Small intestine (tissue), 7 donors: ENCODE measurements around the gene SPATA21. TPM values are rescaled to one million over a fixed set of nuclear protein-coding genes. Genes with fewer than 3 reads are reported as not detected.

Experiments used
- DNase-seq, 2 donors: peaks; one replicate each; pipeline versions ENCODE4 v3.0.0 to v3.0.0-alpha.2; 2013
- FAIRE-seq: peaks from 2 replicates; lab custom pipeline; 2012; peaks lifted over from hg19 to GRCh38; lab: Jason Lieb, UNC
- H3K27ac ChIP-seq, 3 donors: one replicate each; pipeline ENCODE4 v1.5.1; 2013; ENCODE audit warnings: low read length in 2 of 3, mild to moderate bottlenecking in 2 of 3, control low read depth in 1 of 3, inconsistent platforms in 1 of 3, low read depth in 1 of 3, moderate library complexity in 1 of 3
- H3K27me3 ChIP-seq, 3 donors: one replicate each; pipeline ENCODE4 v1.6.1; 2013; ENCODE audit warnings: low read length in 3 of 3, inconsistent platforms in 1 of 3; ENCODE audit not compliant: control insufficient read depth in 3 of 3, insufficient read depth in 3 of 3
- H3K36me3 ChIP-seq, 3 donors: one replicate each; pipeline ENCODE4 v1.6.1; 2013; ENCODE audit warnings: low read length in 3 of 3, inconsistent platforms in 1 of 3, low read depth in 1 of 3, mild to moderate bottlenecking in 1 of 3, moderate library complexity in 1 of 3; ENCODE audit not compliant: control insufficient read depth in 3 of 3, insufficient read depth in 2 of 3
- H3K4me1 ChIP-seq, 3 donors: one replicate each; pipeline ENCODE4 v1.6.1; 2013; ENCODE audit warnings: low read length in 2 of 3, inconsistent platforms in 1 of 3, low read depth in 1 of 3, mild to moderate bottlenecking in 1 of 3, moderate library complexity in 1 of 3; ENCODE audit not compliant: control insufficient read depth in 3 of 3, insufficient read depth in 2 of 3
- H3K4me3 ChIP-seq, 3 donors: one replicate each; pipeline ENCODE4 v1.5.1; 2013; ENCODE audit warnings: low read length in 3 of 3, control low read depth in 1 of 3, inconsistent platforms in 1 of 3, low read depth in 1 of 3, mild to moderate bottlenecking in 1 of 3, moderate library complexity in 1 of 3
- H3K9me3 ChIP-seq, 2 donors: one replicate each; pipeline ENCODE4 v1.6.1; 2013; ENCODE audit warnings: low read depth in 1 of 2, low read length in 1 of 2; ENCODE audit not compliant: control insufficient read depth in 2 of 2, insufficient read depth in 1 of 2
- WGBS, 3 donors: extraction: QIAGEN DNeasy Blood & Tissue Kit; methylation state at CpG; one replicate each; pipeline ENCODE4 v1.1.7; 2013; 5-methylcytosine and 5-hydroxymethylcytosine counted together
- polyA plus RNA-seq, 4 donors: library from polyadenylated mRNA; stranded (reverse) in 3 of 4; unstranded in 1 of 4; fragments of 200-250 nt in 3 of 4; fragments of 120-200 nt in 1 of 4; gene quantifications; one replicate each; pipeline versions ENCODE4 v1.2.1 to v1.2.3, GENCODE V29; 2013
- donor health status: healthy with polysubstance abuse.
- donor health status: control.
- donor health status: control.
- donor health status: Bipolar disorder and iron deficiency.
- donor health status: healthy.

The SPATA21 gene
- polyA plus RNA-seq, 4 donors: 0.18 to 0.27 (median 0.22) TPM; not detected in 1

- H3K4me3 ChIP-seq: no peak overlapping the region
- peaks cover 2 to 53% (median 9%) of the 10 kb centered on the region in 3 donors for H3K36me3 ChIP-seq
- H3K27me3 ChIP-seq: no peaks in the 10 kb centered on the region
- no peak overlapping the region for H3K27ac ChIP-seq
- DNase-seq: no peak
- peaks cover 6 to 21% (median 12%) of the 10 kb centered on the region in 3 donors for H3K4me1 ChIP-seq
- WGBS, 3 donors: 47 to 58% (median 55%) methylated on average over 3 of the region's 3 CpGs
- H3K9me3 ChIP-seq: no peaks in the 10 kb centered on the region
- no peak for FAIRE-seq
Measured at GRCh38 chr1:16391411-16391810, 45.8 kb downstream of the SPATA21 start.

- H3K27ac ChIP-seq: peak overlapping the region in 2 of 3 donors; percentile 34 to 57
- H3K9me3 ChIP-seq: no peaks in the 10 kb centered on the region
- FAIRE-seq (no peak), DNase-seq (peak in 1 of 2 donors; percentile 47)
- 35 to 43% (median 38%) methylated on average over 14 of the region's 14 CpGs for WGBS, 3 donors
- H3K4me3 ChIP-seq: peak overlapping the region in 1 of 3 donors; percentile 9
- H3K4me1 ChIP-seq: peaks cover 13 to 33% (median 21%) of the 10 kb centered on the region in 3 donors
- H3K27me3 ChIP-seq: no peaks in the 10 kb centered on the region
- peaks cover 0 to 37% (median 0%) of the 10 kb centered on the region in 3 donors for H3K36me3 ChIP-seq
Measured at GRCh38 chr1:16387201-16388188, 49.7 kb downstream of the SPATA21 start.

- H3K27ac ChIP-seq: peak overlapping the region in 2 of 3 donors; percentile 34 to 57
- peak in 1 of 2 donors; percentile 45 for DNase-seq
- FAIRE-seq: no peak
- no peaks in the 10 kb centered on the region for H3K9me3 ChIP-seq
- 38 to 53% (median 51%) methylated on average over 5 of the region's 5 CpGs for WGBS, 3 donors
- no peak overlapping the region for H3K4me3 ChIP-seq
- no peaks in the 10 kb centered on the region for H3K27me3 ChIP-seq
- H3K4me1 ChIP-seq: peaks cover 13 to 33% (median 21%) of the 10 kb centered on the region in 3 donors
- peaks cover 0 to 32% (median 0%) of the 10 kb centered on the region in 3 donors for H3K36me3 ChIP-seq
Measured at GRCh38 chr1:16386454-16387113, 50.6 kb downstream of the SPATA21 start.

GRCh38 chr1:16385659-16386453, 51.4 kb downstream of the SPATA21 start:
- no peak for FAIRE-seq
- peak overlapping the region in 1 of 3 donors; percentile 6 for H3K27ac ChIP-seq

GRCh38 chr1:16383888-16384287, 53.3 kb downstream of the SPATA21 start:
- no peaks in the 10 kb centered on the region for H3K9me3 ChIP-seq
- DNase-seq (no peak), FAIRE-seq (no peak)
- peaks cover 0 to 27% (median 0%) of the 10 kb centered on the region in 3 donors for H3K36me3 ChIP-seq
- H3K27me3 ChIP-seq: no peaks in the 10 kb centered on the region
- no peak overlapping the region for H3K4me3 ChIP-seq
- H3K4me1 ChIP-seq: peaks cover 13 to 24% (median 21%) of the 10 kb centered on the region in 3 donors
- WGBS, 3 donors: 91 to 96% (median 96%) methylated on average over 5 of the region's 5 CpGs
- no peak overlapping the region for H3K27ac ChIP-seq

More at GRCh38 chr1:16385659-16386453, 51.4 kb downstream of the SPATA21 start:
- no peak for DNase-seq
- H3K4me3 ChIP-seq: no peak overlapping the region
- no peaks in the 10 kb centered on the region for H3K9me3 ChIP-seq
- H3K36me3 ChIP-seq: peaks cover 0 to 28% (median 0%) of the 10 kb centered on the region in 3 donors
- WGBS, 3 donors: 90 to 94% (median 92%) methylated on average over 9 of the region's 9 CpGs
- no peaks in the 10 kb centered on the region for H3K27me3 ChIP-seq
- H3K4me1 ChIP-seq: peaks cover 13 to 29% (median 21%) of the 10 kb centered on the region in 3 donors

- Histone ChIP-seq H3K9me3 (no peaks in the 10 kb centered on the region), H3K36me3 (peaks cover 0 to 27% (median 0%) of the 10 kb centered on the region in 3 donors), H3K27me3 (no peaks in the 10 kb centered on the region), H3K27ac (no peak overlapping the region), H3K4me1 (peaks cover 7 to 16% (median 8%) of the 10 kb centered on the region in 3 donors), H3K4me3 (no peak overlapping the region)
- 73 to 84% (median 83%) methylated on average over 4 of the region's 4 CpGs for WGBS, 3 donors
- FAIRE-seq (no peak), DNase-seq (no peak)
Measured at GRCh38 chr1:16380868-16381267, 56.4 kb downstream of the SPATA21 start.

- Histone ChIP-seq H3K9me3 (no peaks in the 10 kb centered on the region), H3K4me1 (peaks cover 0 to 13% (median 0%) of the 10 kb centered on the region in 3 donors), H3K36me3 (peaks cover 0 to 28% (median 0%) of the 10 kb centered on the region in 3 donors), H3K27me3 (no peaks in the 10 kb centered on the region), H3K27ac (no peak overlapping the region), H3K4me3 (no peak overlapping the region)
- FAIRE-seq: no peak
- DNase-seq: no peak
- 64 to 79% (median 73%) methylated on average over 7 of the region's 7 CpGs for WGBS, 3 donors
Measured at GRCh38 chr1:16378443-16378842, 58.8 kb downstream of the SPATA21 start.
